ENCODE results near the gene PDP2.

GRCh38 chr16:66840883-66841282, 39.4 kb upstream of the PDP2 start:
- TF ChIP-seq CTCF (IDR thresholded peaks at IDR 0.05), result no peak
- no peak for TF ChIP-seq POLR2A (IDR thresholded peaks at IDR 0.05)
